HTR-8/SVneo (cell line): ENCODE results near the gene S100A8.

Experiments used
- DNase-seq: peaks from one replicate; pipeline ENCODE4 v3.0.0; 2011; ENCODE audit warnings: low spot score, mixed read lengths; ENCODE audit not compliant: insufficient read length
- FAIRE-seq: peaks from 2 replicates; lab custom pipeline; 2011; peaks lifted over from hg19 to GRCh38; lab: Jason Lieb, UNC

Gene S100A8

DNA sequence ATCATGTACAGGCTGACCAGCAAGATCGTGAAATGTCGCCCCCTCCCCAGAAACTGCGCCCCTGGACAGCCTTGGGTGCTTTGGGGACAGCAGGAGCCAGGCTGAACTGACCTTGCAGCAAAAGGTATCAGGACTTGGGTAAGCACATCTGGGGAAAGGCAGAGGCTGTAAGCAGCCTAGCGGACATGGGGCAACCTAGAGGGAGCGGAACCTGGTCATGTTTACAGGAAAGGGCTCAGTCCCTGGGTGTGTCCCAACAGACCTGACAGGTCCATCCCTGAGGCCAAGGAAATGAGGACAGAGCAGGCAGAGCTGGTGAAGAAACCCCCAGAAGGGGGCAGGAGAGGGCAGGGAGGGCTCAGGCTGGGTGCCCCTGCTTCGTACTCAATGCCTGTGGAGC, 3.1 kb upstream of the S100A8 start:
- no peak for DNase-seq
- no peak for FAIRE-seq

DNA sequence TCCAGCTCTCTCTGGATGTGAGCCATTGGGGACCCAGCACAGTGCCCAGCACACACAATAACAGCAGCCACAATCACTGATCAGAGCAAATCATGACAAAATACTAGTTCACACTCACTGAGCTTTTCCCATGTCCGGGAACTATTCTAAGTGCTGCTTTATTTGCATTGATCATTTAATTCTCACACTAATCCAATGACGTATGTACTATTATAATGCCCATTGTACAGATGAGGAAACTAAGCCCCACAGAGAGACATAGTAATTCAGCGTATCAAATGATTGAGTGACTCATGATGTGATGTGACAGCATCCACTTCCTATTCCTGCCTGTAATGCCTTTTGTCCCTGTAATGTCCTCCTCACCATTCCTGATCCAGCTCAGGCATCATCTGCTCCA, 1.9 kb upstream of the S100A8 start:
- DNase-seq (no peak), FAIRE-seq (no peak)

DNA sequence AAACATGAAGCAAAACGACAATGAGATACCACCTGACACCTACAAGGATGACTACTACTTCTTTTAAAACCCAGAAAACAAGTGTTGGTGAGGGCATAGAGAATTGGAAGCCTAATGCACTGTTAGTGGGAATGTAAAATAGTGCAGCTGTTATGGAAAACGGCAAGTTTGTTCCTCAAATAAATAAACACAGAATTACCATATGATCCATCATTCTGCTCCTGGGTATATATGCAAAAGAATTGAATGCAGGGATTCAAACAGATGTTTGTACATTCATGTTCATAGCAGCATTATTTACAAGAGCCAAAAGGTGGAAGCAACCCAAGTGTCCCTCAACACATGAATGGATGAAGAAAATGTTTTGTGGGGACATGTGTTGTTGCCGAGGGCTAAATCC, 1.4 kb upstream of the S100A8 start:
- DNase-seq (no peak), FAIRE-seq (no peak)

DNA sequence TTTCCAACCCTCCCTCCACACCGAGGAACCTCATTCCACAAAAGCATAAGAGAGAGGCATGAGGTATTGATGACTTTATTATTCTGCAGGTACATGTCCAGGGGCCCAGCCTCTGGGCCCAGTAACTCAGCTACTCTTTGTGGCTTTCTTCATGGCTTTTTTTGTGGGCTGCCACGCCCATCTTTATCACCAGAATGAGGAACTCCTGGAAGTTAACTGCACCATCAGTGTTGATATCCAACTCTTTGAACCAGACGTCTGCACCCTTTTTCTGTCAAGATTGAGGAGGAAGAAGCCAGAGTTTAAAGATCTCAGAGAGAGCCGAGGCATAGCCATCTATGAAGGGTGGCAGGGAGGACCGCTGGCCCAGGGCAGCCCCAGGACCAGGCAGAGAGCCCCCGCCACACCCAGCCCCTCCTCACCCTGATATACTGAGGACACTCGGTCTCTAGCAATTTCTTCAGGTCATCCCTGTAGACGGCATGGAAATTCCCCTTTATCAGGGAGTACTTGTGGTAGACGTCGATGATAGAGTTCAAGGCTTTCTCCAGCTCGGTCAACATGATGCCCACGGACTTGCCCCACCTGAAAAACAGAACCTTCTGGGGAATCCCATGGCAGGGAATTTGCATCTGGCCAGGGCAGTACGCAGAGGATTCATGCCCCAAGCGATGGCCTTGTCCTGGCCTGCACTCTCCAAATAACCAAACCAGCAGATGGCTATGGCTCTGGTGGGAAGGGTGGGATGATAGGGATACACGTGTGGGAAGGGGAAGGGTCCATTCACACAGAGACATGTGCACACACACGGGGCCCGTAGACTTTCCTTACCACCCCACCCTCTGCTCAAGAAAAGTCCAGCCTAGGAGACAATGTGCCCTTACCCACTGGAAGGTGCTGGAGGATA, 647 bp downstream of the S100A8 start:
- no peak for FAIRE-seq
- no peak for DNase-seq

DNA sequence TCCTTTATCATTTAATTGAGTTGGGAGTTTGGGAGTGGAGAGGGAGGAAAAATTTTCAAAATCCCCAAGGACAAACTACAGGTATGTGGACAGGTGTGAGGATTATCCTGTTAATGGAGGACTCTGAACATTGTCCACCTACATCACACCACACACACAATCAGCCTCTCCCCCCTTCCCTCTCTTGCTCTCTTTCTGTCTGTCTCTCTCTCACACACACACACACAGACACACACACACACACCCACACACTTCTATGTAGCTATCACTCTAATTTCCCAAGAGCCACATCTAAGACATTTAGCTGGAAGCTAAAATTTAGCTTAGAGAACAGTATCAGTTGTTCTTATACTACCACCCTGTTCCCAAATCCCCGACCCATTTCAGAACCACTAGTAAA, 1.5 kb downstream of the S100A8 start:
- FAIRE-seq, result no peak
- DNase-seq, result no peak

DNA sequence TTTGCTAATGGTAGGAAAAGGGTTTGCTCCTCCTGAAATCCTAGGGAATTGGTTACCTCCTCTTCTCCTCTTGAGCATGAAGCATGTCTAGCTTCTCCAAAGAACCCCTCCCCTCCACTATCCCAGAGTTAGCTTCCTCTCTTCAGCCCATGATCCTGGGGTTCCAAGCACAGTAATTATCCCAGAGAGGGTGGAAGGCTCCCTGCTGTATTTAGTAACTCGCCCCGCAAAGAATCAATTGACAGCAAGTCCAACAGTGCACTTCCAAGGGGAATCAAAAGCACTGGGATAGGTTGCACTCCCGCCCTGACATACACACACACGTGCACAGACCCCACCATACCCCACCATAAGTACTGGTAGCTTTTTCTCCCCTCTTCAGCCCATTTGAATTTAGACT, 3.1 kb downstream of the S100A8 start:
- FAIRE-seq, result no peak
- no peak for DNase-seq

DNA sequence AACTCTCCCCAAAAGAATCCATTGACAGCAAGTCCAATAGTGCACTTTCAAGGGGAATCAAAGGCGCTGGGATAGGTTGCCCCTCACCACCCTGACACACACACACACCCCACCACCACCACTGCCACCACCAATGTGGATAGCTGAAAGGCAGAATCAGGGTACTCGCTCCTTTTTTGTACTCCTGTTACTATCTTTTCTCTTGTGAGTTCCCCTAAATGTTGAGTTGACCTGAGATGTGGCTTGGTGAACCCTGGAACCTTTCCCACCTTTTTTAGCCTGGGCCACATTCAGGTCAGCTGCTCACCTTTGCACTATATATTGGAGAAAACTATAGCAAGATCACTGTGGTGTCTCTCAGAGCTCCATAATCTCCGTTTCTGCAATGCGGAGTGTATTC, 3.9 kb downstream of the S100A8 start:
- DNase-seq, result no peak
- FAIRE-seq, result no peak

DNA sequence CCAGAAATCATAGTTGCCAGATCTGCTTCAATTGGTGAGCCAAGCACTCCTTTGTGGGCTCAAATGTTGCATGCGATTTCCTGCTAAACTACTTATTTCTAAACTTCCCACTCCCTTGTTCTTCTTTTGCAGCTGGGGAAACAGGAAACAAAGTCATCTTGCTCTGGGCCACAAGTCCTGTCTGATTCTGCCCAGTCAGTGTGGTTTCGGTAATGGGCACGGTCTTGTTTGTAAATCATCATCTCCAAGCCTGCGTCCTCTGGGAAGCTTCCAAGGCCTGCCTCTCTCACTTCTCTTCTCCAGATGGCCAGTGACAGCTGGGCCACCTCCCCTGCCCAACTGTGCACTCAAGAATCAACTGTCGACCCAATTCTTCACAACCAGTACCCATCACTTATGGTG, 4.4 kb downstream of the S100A8 start:
- DNase-seq, result no peak
- FAIRE-seq, result no peak

DNA sequence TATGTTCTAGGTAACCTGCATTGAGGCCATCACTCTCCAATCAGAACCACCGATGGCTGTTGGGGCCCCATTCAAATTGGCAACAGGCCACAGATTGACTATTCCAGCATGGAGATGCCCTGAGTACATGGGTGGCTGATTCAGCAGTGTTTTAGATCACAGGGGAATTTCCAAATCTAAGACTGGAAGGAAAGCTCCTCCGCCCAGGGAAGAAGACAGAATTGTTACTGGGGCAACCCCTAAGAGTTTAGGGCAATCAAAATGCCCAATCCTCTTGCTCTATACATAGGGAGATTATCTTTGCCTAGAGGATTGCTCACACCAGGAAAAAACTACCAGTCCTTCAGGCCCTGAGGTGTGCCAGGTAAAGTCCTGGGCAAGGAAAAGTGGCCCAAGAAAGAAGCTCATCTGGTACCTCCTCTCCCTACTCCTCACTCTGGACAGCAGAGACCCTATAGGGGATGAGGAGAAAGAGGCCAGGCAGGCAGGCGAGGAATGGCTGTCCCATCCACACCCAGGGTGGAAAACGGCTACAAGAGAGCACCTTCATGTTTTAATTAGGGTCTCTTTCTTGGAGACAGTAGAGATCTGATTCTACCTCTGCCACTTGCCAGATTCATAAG, 5.8 kb downstream of the S100A8 start:
- DNase-seq (no peak), FAIRE-seq (no peak)

DNA sequence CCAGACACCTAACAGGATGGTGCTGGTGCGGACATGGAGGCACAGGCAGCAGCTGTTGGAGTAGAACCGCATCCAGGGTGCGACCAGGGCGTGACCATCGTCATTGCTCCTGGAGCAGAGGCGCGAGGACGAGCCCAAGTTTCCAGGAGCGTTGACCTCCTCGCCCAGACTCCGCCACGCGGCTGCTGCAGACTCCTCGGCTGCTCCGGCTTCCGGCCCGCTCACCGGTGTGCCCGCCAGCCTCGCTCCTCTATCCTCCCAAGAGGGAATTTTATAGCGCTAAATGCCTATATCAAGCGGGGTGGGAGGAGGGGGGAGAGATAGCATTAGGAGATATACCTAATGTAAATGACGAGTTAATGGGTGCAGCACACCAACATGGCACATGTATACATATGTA, 10.2 kb downstream of the S100A8 start:
- FAIRE-seq, result no peak

DNA sequence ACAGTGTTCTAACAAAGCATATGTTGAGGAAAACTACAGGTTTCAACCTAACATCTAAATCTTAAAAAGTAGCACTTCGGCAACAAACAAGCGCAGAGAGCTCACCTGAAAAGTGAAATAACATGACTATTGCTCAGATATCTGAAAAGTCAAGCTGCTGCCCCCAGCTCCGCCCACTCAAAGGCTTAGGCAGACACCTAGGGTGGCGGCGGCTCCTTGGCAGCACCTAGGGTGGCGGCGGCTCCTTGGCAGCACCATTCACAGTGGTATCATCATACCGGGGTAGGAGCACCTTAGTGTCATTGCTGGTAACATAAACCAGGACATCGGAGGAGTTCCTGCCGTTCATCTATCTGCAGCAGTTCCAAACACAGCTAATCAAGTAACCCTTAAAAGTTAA, 11.3 kb downstream of the S100A8 start:
- DNase-seq (no peak), FAIRE-seq (no peak)

More for the DNA sequence above, 10.2 kb downstream of the S100A8 start:
- no peak for DNase-seq

DNA sequence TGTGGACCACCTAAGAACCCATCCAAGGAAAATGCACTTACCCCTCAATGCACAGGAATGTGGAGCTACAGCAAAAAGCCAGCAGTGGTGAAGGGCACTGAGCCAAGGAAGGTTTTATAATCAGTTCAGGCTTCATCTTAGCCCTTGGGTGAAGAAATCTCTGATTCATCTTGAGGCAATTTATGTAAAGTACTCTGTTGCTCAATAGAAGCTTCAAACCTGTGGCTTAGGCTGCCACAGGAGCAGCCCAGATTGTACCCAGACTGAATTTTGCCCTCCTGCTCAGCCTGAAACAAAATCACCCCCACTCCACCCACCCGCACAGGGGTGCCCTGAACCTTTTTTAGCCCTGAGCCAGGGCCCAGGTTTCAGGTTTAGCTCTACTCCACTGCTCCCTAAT, 15.4 kb downstream of the S100A8 start, which contains the start of gene S100A12:
Gene S100A12, minus strand, starts transcription at position 111 of the 400 bp plus-strand sequence. CDS start 1,029 bp downstream, outside the sequence.
- DNase-seq (peak; percentile 33), FAIRE-seq (no peak)

DNA sequence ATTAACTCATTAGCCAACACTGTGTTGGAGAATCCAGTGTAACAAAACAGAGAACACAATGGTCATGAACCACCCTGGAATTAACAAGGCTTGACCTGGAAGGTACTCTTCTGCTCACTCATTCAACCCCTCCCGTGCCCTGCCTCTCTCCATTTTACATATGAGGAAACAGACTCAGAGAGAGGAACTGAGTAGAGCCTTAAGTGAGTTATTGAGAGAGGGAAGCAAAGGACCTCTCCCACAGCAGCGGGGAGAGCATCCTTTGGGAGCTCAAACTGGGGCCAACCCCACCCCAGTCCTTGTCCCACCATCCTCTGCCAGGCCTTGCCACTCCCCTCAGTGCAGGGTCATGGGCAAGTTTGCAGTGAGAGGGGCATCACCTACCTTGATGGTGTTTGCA, 16.8 kb downstream of the S100A8 start:
- DNase-seq (no peak), FAIRE-seq (no peak)

DNA sequence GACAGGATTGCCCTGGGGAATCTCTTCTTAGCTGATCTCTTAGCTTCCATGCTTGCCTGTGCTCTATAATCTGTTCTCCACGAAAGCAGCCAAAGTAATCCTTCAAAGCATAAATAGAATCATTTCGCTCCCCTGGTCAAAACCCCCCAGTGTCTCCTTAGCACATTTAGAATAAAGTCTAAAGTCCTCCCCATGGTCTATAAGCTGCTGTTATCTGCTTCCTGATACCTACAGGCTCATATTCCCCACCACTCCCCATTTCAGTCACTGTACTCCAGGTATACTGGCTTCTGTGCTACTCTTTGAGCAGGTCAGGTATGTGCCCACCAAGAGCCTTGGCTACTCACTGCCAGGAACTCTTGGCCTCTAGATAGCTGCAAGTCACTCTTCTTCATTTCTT, 18.3 kb downstream of the S100A8 start:
- DNase-seq (no peak), FAIRE-seq (no peak)

DNA sequence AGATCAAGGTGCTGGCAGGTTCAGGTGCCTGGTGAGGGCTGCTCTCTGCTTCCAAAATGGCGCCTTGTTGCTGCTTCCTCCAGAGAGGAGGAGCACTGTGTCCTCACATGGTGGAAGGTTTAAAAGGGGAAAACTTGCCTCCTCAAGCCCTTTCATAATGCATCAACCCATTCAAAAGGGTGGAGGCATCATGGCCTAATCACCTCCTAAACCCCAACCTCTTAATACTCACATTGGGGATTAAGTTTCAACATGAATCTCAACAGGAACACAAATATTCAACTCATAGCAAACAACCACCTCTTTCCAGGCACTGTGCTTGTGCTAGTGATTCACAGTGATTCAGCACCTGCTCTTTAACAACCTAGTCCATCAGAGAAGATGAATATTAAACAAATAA, 19.6 kb downstream of the S100A8 start:
- DNase-seq (no peak), FAIRE-seq (no peak)

DNA sequence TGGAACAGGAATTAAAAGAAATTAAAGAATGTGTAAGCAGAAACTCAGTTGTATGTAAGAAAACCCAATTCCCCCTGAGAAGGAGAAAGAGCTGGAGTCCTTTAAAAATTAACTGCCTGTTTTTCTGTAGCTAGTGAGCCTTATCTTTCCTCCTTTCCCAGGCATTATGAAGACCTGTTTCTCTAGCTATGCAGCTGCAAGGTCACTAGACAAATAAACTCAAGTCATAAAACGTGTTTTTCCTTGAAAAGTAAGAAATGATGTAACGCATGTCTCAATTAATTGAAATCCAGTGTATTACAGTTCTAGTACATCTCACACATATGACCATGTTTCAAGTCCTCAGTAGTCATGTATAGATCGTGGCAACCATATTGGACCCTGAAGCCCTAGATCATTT, 20.7 kb downstream of the S100A8 start:
- FAIRE-seq (no peak), DNase-seq (no peak)

DNA sequence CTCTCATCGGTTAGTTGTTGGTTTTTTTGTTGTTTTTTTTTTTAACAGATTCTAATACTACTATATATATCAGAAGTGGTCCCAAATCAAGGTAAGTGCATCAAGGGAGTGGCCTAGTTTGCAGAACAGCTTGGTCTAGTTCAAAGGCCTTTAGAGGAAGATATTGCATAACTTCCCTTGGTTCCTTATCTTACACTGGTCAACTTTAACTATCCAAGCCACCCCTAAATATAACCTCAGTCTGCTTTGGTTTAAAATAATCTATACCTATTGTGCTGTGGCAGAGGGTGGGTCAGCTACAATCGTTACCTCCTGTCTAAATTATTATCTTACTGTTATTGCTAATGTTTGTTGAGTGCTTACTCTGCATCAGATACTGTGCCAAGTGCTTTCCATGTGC, 22.4 kb downstream of the S100A8 start:
- no peak for DNase-seq
- FAIRE-seq, result no peak

DNA sequence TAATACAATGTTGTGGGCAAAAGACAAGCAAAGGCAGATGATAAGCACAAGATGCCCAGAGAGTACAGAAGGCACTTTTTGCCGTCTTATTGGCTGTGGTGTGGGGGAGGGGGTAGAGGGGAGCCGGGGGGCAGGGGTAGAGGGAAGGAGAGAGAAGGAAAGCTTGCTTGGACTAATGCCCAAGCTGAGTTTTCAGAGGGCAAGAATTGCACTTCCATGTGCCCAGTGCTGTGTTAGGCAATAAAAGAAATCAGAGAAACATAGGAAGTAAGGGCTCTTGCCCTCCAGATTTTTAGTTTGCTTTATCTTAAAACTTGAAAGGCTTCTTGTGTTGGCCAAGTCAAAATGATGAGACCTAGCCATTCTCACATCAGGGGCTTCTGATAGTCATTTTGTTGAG, 23.8 kb downstream of the S100A8 start:
- DNase-seq, result no peak
- FAIRE-seq, result no peak

DNA sequence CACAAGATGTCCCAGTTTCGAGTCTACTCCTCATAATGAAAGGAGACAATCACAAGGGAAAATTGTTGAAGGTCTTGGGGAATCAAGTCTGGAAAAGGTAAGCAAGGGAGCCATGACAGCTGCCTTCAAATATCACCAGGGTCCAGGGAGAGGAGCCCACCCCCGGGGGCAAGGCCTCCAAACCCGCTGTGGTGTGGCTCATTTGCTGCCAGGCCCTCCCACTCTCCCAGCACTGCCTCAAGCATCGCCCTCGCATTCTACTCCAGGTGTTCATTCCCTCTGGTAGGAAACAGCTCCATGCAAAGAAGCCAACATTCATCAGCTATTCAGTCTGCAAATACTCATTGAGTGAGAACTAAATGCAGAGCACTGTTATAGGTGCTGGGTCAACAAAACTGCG, 24.6 kb downstream of the S100A8 start:
- FAIRE-seq (no peak), DNase-seq (no peak)

DNA sequence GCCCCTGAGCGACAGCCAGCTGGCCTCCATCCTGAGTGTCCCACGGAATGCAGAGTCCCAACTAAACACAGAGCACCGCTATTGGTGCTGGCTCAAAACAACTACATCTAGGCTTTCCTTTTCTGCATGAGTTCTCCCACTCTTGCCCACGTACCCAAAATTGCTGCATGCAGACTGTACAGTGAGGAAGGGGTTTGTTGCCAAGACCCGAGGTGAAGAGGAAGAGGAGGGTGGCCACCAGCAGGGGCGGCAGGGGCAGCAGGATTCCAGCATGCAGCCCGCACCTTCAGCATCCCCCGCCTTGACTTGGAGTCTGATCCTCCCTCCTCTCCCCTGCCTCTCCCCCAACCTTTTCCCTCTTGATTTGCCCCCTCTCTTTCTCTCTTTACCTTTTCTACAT, 25.2 kb downstream of the S100A8 start:
- DNase-seq (no peak), FAIRE-seq (no peak)

DNA sequence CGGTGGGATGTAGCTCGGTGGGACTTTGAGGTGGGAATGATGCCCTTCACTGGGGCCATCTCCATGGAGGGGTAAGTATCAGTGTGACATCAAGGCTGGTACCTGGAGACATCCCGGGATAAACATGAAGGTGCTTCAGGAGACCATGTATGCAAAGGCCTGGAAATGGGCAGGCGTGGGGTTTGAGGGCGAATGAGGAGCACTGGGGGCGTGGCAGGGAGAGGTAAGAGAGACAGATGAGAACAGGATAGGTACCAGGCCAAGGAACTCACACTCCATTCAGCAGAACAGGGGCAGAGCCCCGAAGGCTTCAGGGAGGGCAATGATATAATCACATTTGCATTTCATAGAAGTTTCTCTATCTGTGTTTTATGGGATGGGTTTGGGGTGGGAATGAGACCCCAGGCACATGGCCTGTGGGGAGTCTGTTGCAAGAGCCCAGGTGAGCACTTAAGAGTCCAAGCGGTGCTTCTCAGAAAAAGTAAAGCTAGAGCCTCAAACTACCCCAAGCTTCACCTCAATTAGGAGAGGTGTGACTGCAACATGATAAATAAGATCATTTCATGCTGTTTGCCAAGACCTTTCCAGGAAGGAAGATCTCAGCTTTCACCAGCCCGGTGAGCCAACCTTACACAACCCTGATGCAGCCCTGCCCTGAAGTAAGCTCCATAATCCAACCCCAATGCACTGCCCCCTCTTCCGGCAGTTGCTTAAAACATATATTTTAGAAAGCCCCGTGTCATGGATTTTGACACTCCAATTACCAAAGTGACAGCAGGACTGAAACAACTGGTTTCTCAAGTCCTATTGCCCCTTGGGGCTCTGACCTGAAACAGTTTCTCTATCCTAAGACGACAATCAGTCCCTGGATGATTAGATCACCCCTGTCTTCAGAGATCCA, 25.9 kb downstream of the S100A8 start:
- no peak for FAIRE-seq
- no peak for DNase-seq
